ENCODE results near the gene GSTM3. TPM values are rescaled to one million over a fixed set of nuclear protein-coding genes. Genes with fewer than 3 reads are reported as not detected.

GSTM3 gene
- total and polyA plus RNA-seq, 9 of the 15 experiments (the other 6 are each of a cell fraction or from before 2014, with no cell fraction given) = 3.9 to 24.5 (median 9.4) TPM

GRCh38 chr1:109771712-109772657, 31.1 kb upstream of the GSTM3 start (continued):
- no peak for TF ChIP-seq SRSF3 (IDR thresholded peaks at IDR 0.05; ENCODE audit: insufficient read depth, low read length)
- TF ChIP-seq CXXC5 (CRISPR knock-in tag; IDR thresholded peaks at IDR 0.05) = no peak
- peak; percentile 54; the same call in 1 of the 2 replicates for TF ChIP-seq SPI1 (IDR thresholded peaks at IDR 0.05; ENCODE audit: borderline replicate concordance, low read depth, low read length)
- 0 out of 2 replicates have a peak, but pooled peaks have one; percentile 11 for TF ChIP-seq USF1 (CRISPR knock-in tag; IDR thresholded peaks at IDR 0.05)
- TF ChIP-seq RBBP5 (IDR thresholded peaks at IDR 0.05; ENCODE audit: borderline replicate concordance, insufficient read depth, low read length, poor library complexity, severe bottlenecking) = no peak
- no peak for TF ChIP-seq ZBTB8A (IDR thresholded peaks at IDR 0.05; ENCODE audit: partially characterized antibody)
- no peak for TF ChIP-seq TBL1XR1 (IDR thresholded peaks at IDR 0.05; ENCODE audit: low read length in 2 of 2)
- 0 out of 2 replicates have a peak, but pooled peaks have one; percentile 15 for TF ChIP-seq USF2 (CRISPR knock-in tag; IDR thresholded peaks at IDR 0.05)
- no peak for TF ChIP-seq MLLT1 (IDR thresholded peaks at IDR 0.05)
- no peak for TF ChIP-seq PRPF4 (IDR thresholded peaks at IDR 0.05; ENCODE audit: insufficient read depth, low read depth, low read length, poor library complexity, severe bottlenecking)
- TF ChIP-seq SETDB1 (IDR thresholded peaks at IDR 0.05; ENCODE audit: low read length) = no peak
- TF ChIP-seq L3MBTL2 (IDR thresholded peaks at IDR 0.05) = peak; percentile 37; the same call in 1 of the 2 replicates
- TF ChIP-seq KAT2B (IDR thresholded peaks at IDR 0.05; ENCODE audit: low read depth, low read length) = no peak
- TF ChIP-seq SMAD2 (IDR thresholded peaks at IDR 0.05; ENCODE audit: low read depth, low read length) = no peak
- TF ChIP-seq ZNF518B (CRISPR knock-in tag; IDR thresholded peaks at IDR 0.05) = no peak
- no peak for TF ChIP-seq CEBPG (CRISPR knock-in tag; IDR thresholded peaks at IDR 0.05)
- no peak for TF ChIP-seq CEBPG (tag; conservative IDR thresholded peaks at IDR 0.05 in 1 of 2, IDR thresholded peaks at IDR 0.05 in 1 of 2)
- no peak for TF ChIP-seq MECOM (CRISPR knock-in tag; IDR thresholded peaks at IDR 0.05)
